Measurements from ENCODE around the gene PLA2G4E.

- TF ChIP-seq CTCF (IDR thresholded peaks at IDR 0.05) (no peak), POLR2A (IDR thresholded peaks at IDR 0.05) (no peak)
Measured at GRCh38 chr15:41945731-41946130, 75.1 kb downstream of the PLA2G4E start.

Data from right lobe of liver (tissue), 4 donors.